ENCODE data around the gene TSPAN9.

Gene TSPAN9

DNA sequence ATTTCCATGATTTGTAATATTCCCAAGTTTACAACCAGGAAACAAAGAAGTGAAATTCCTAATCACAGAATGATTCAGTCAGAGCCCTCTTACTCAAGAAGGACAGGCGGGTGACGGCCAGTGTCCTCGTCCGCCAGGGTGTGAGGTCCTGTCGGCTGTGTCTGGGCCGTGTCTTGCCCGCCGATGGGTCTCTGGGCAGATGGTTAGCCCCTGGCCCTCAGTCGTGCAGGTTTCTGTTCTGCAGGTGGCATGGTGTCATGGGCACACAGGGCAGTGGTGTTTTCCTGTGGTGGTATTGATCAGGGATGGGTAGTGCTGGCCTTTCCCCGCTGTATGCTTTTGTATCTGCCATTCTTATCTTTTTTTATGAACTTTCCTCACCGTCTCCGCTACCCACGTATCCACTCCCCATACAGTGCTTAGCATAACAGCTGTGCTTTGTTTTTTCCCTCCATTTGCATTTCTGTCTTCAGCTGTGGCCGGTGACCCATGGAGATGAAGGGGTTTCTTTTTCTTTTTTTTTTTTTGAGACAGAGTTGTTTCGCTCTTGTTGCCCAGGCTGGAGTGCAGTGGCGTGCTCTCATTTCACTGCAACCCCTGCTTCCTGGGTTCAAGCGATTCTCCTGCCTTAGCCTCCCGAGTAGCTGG is 100.7 kb downstream of the TSPAN9 start:
- no peak overlapping the region for H3K4me3 Mint-ChIP-seq
- ATAC-seq: no peak
- no peak overlapping the region for H3K27ac Mint-ChIP-seq
- H3K27me3 Mint-ChIP-seq: peaks cover 31% of the 10 kb centered on the region
- DNase-seq: no peak
- no peaks in the 10 kb centered on the region for H3K4me1 Mint-ChIP-seq
- H3K9me3 Mint-ChIP-seq: no peaks in the 10 kb centered on the region

DNA sequence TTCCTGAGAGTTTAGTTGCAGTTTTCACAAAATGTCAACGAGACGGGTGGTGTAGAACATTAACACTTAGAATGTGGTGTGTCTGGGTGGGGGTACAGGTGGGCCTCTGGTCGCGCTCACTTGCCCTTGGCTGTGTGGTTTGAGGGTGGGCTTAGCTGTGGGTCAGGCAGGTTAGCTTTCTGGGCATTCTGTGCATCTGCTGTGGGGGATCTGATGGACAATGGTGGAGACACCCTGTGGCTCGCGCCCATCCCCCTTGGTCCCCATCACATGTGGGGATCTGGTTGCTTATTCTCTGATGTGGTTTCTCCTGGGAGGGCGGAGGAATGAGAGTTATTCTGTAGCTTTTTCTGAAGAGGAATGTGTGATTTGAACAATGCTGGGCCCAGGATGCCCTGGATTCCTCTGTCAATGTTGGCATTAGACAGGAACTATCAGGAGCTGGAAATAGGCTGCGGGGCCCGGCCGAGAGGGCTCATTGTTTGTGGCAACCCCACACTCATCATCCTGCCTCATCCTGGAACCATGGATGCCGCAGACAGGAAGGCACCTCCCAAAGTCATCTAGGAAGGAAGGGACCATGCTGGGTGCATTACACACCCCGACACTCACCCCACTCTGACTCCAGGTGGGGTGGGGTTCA is 101.6 kb downstream of the TSPAN9 start:
- H3K9me3 Mint-ChIP-seq: no peaks in the 10 kb centered on the region
- H3K4me1 Mint-ChIP-seq: no peaks in the 10 kb centered on the region
- ATAC-seq: no peak
- no peak overlapping the region for H3K27ac Mint-ChIP-seq
- H3K4me3 Mint-ChIP-seq: no peak overlapping the region
- no peak for DNase-seq
- H3K27me3 Mint-ChIP-seq: peaks cover 32% of the 10 kb centered on the region

DNA sequence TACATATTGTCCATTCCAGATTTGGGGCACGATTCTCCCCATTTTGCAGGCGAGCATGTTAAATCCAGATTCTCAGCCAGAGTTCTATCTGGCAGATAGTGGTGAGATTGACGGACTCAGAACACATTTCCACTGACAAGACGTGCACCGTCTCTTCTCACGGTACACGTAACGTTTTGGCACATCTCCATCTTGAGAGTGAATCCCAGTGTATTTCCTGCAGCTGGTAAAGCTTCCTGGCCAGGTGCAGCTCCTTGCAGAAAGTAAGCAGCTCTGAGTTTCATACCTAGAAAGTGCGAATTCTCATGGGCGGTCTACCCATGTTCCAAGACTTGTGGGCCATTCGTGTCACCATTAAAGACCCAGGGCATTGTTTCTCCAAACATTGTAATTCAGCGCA is 102.6 kb downstream of the TSPAN9 start:
- H3K9me3 Mint-ChIP-seq: no peaks in the 10 kb centered on the region
- no peak overlapping the region for H3K27ac Mint-ChIP-seq
- H3K27me3 Mint-ChIP-seq: peaks cover 39% of the 10 kb centered on the region
- ATAC-seq (no peak), DNase-seq (no peak)
- H3K4me1 Mint-ChIP-seq: no peaks in the 10 kb centered on the region
- H3K4me3 Mint-ChIP-seq: no peak overlapping the region

DNA sequence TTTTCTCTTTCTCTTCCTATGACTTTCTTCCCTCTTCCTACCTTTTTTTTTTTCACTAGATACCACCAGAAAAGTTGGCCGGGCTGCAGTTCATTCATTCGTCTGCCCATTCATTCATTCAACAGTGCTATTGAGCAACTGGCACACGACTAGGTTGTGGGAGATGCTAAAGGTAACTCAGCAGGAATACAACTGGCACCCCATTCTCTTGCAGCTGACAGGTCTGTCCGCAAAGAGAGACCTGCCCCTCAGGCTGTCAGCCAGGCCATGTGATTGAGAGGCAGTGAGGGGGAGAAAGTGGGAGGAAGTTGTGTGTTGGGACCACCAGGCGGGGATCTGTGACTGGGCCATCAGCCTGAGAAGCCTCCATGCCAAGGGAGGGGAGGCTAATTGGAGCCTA is 105.2 kb downstream of the TSPAN9 start:
- Mint-ChIP-seq H3K27ac (peak overlapping the region in 1 of 2 donors; percentile 5), H3K9me3 (no peaks in the 10 kb centered on the region), H3K4me1 (peaks cover 12% of the 10 kb centered on the region), H3K27me3 (peaks cover 42% of the 10 kb centered on the region), H3K4me3 (no peak overlapping the region)
- ATAC-seq (no peak), DNase-seq (no peak)

DNA sequence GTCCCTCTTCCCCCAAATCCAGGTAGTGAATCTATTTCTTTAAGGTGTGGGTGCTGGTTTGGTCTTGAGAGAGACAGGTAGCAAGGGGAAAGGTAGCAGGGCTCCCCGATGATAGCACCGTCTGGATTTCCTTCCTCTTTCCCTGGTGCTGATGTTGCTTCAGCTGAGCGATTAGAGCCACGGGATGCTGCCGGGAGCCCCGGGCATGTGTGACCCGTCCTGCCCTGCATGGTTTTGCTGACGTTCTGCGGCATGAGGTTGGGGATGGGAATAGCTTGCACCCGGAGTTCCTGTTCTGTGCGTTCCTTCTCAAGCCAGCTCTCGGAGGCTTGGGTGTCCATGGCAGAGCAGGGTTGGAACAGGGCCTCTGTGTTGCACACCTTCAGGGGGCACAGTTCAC is 107.3 kb downstream of the TSPAN9 start:
- Mint-ChIP-seq H3K9me3 (no peaks in the 10 kb centered on the region), H3K27ac (no peak overlapping the region), H3K4me1 (peaks cover 12% of the 10 kb centered on the region), H3K27me3 (peaks cover 23% of the 10 kb centered on the region), H3K4me3 (no peak overlapping the region)
- ATAC-seq (no peak), DNase-seq (no peak)

DNA sequence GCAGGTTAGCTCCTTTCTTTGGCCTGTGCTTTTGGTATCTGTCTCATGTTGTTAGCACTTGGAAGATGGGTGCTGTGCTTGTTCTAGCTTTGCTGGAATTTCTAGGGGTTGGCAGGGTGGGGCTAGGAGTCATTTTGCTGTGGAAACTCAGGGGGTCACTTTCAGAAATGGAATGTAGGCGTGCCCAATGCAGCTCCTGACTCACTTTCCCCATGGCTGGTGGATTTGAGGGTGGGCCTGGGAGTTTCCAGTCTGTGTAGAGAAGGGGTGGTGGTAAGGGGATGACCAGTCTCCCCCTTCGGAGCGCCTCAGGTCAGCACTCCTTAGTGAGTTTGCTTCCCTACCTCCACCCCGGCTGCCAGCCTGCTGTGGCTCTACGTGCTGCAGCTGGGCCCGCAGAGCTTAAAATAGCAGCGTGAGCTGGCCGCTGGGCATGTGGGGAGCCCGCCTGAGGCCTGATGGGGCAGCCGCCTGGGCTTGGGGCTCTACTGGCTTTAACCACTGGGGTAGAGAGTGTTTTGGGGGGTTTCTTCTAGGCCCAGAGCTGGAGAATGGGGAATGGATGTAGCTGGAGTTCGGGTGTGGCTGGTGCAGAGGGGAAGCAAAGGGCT is 108.2 kb downstream of the TSPAN9 start:
- H3K9me3 Mint-ChIP-seq: no peaks in the 10 kb centered on the region
- H3K4me3 Mint-ChIP-seq: no peak overlapping the region
- no peak for DNase-seq
- H3K27me3 Mint-ChIP-seq: peaks cover 22% of the 10 kb centered on the region
- peak overlapping the region in 1 of 2 donors; percentile 28 for H3K27ac Mint-ChIP-seq
- H3K4me1 Mint-ChIP-seq: peaks cover 12% of the 10 kb centered on the region
- ATAC-seq: no peak

DNA sequence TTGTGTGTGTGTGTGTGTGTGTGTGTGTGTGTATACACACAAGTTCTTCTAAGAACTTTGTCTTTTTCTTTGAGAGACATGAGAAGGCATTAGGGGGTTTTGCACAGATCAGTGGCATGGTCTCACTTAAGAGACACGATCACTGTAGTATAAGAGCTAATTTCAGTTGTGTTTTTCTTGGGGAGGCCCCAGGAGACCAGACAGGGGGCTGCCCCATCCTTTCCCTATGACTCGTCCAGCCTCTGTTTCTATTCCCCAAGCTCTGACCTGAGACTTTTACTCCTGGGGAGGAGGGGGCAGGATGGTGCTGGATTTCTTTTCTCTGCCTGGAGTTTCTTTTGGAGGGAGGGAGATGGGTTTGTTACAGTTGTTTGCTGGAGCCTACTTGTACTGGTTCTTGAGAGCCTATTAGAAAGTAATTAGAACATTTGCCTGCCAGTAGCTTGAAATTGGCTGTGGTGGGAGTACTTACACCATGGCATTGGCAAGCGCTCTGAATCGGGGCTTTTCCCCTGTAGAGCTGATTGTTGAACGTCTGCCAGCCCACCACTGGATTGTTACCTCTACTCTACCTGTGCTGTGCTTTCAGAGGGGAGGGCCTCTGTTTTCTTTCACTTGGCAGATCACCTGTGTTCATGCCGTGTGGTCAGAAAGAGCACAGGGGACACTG is 109.5 kb downstream of the TSPAN9 start:
- H3K9me3 Mint-ChIP-seq: no peaks in the 10 kb centered on the region
- peaks cover 12% of the 10 kb centered on the region for H3K4me1 Mint-ChIP-seq
- H3K27ac Mint-ChIP-seq: no peak overlapping the region
- DNase-seq (no peak), ATAC-seq (peak; percentile 70)
- H3K4me3 Mint-ChIP-seq: no peak overlapping the region
- peaks cover 31% of the 10 kb centered on the region for H3K27me3 Mint-ChIP-seq

DNA sequence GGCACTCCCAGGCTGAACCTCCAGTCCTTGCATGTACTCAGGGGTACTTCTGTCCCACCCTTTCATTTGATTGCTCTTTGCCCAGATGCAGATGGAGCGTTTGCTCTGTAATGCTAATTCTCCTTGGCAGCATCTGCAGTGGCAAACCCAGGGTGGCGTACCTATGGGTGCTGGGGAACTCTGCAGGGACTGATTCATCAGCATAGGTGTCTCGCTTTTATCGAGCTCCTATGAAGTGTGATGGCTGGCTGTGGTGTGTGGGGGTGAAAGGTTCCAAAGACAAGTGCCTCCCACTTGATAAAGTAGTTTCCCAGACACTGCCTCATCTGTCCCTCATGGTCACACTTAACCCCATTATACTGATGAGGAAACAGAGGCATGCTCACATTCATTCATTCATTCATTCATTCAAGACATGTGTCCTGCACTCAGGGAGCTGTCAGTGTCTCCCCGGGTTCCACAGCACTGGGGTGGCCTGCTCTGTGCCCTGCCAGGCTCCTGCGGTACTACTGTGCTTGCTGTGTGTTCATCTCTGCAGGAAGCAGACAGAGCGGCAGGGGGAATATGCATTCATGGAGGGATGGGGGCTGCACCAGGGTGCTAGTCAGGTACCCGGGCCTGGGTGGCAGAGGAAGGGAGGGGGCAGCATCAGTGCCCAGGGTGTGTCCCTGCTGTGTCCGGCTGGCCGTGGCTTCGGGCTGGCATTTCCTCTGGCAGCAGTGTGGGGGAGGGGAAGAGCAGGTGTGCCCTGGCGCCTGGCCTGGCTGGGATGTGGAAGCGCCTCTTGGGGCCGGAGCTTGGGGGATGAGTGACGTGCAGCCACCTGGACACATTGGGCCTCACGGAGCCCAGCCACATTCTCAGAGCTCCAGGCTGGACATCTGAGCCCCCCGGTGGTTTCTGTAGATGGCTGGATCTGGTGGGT is 110.9 kb downstream of the TSPAN9 start:
- no peaks in the 10 kb centered on the region for H3K9me3 Mint-ChIP-seq
- peaks cover 30% of the 10 kb centered on the region for H3K27me3 Mint-ChIP-seq
- H3K4me1 Mint-ChIP-seq: peaks cover 12% of the 10 kb centered on the region
- peak overlapping the region in 1 of 2 donors; percentile 71 for H3K27ac Mint-ChIP-seq
- DNase-seq (no peak), ATAC-seq (no peak)
- no peak overlapping the region for H3K4me3 Mint-ChIP-seq

DNA sequence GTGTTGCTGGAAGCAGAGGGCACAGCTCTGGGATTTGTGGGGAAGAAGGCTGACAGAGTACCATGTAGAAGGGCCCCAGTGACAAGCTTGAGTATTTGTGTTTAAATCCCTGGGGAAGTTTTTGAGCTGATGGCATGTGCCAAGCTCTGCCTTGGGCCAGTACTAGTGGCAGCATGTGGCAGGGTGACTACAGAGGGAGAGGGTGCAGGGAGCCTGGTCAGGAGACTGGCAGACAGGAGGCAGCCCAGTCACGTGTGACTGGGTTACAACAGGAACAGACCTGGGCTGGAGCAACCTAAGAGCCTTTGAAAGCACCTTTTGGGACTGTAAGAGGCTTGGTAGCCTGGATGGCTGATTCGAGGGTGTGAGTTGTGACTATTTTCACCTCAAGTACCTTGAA is 112.1 kb downstream of the TSPAN9 start:
- Mint-ChIP-seq H3K27ac (no peak overlapping the region), H3K27me3 (peaks cover 27% of the 10 kb centered on the region), H3K4me3 (no peak overlapping the region), H3K9me3 (no peaks in the 10 kb centered on the region), H3K4me1 (peaks cover 12% of the 10 kb centered on the region)
- DNase-seq: no peak
- ATAC-seq: no peak

DNA sequence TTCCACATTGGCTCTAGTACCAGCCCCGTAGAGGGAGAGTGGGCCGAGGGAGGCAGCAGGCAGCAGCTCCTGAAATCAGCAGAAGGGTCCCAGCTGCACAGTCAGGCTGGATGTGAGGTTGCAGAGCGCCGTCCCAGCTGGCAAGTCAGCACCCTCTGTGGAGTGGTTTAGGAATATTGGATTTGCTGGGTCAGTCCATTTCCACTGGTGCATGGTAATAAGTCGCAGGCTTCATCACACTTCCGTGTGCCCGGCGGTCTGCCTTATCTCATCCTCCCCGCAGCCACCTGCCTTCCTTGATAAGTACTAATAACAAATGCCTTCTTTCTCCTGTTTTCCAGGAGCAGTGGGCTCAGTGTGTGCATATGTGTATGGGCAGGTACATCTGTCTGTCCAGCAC is 112.9 kb downstream of the TSPAN9 start:
- DNase-seq: no peak
- Mint-ChIP-seq H3K27me3 (peaks cover 20% of the 10 kb centered on the region), H3K4me3 (no peak overlapping the region)

DNA sequence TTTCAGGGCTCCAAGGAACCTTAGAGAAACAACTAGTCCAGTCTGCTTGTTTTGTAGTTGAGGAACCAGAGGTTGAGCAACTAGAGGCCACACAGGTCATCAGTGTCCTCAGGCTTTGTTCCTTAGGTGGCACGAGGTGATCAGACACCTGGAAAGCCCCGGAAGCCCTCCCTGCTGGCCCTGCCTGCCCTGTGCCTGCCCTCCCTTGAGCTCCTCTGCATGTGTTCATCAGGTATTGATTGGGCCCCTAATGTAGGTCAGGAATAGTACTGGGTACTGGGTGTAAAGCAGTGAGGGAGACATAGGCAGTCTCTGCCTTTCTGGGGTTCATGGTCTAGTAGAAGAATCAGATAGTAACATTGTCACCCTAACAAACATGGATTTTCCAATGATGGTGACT is 114.3 kb downstream of the TSPAN9 start:
- Mint-ChIP-seq H3K27ac (no peak overlapping the region), H3K27me3 (peaks cover 26% of the 10 kb centered on the region), H3K4me3 (no peak overlapping the region), H3K9me3 (no peaks in the 10 kb centered on the region), H3K4me1 (peaks cover 6% of the 10 kb centered on the region)
- ATAC-seq (no peak), DNase-seq (no peak)

More for the DNA sequence above, 112.9 kb downstream of the TSPAN9 start:
- Mint-ChIP-seq H3K4me1 (peaks cover 12% of the 10 kb centered on the region), H3K27ac (no peak overlapping the region), H3K9me3 (no peaks in the 10 kb centered on the region)
- ATAC-seq: no peak

DNA sequence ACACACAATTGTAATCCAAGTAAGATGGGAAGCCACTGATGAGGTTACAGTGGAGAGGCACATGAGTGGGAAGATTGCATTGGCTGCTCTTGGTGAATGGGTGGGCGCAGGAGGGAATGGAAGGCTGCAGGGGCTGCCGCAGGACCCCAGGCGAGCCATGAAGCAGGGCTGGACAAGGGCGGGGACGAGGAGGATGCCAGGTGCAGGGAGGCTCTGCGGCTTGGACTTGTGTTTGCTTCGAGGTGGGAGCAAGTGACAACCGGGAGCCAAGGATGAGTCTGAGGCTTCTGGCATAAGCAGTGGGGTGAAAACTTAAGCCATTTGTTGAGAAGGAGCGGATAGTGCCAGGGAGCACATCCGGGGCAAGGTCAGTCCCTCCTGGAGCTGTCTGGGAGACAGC is 115.0 kb downstream of the TSPAN9 start:
- no peak for ATAC-seq
- Mint-ChIP-seq H3K9me3 (no peaks in the 10 kb centered on the region), H3K4me3 (no peak overlapping the region), H3K27me3 (peaks cover 33% of the 10 kb centered on the region), H3K4me1 (no peaks in the 10 kb centered on the region), H3K27ac (no peak overlapping the region)
- no peak for DNase-seq

DNA sequence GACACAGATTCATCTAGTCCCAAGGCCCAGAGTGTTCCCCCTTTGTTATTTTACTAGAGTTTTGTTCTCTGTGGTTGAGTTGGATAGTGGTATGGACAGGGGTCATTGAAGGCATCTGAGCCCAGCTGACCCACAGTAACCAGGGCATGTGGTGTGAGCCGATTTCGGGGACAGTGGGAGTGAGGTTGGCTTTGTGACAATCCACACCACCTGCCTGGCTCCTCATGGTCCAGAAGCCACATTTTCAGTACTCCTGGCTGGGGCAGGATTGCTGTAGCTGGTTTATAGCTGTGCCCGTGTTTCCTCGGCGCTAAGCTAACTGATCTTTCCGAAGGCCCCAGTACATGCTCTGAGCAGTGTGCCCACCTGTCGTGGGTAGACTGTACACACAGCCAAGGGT is 116.0 kb downstream of the TSPAN9 start:
- Mint-ChIP-seq H3K4me1 (no peaks in the 10 kb centered on the region), H3K4me3 (no peak overlapping the region), H3K27ac (peak overlapping the region in 1 of 2 donors; percentile 29), H3K9me3 (no peaks in the 10 kb centered on the region), H3K27me3 (peaks cover 35% of the 10 kb centered on the region)
- DNase-seq (no peak), ATAC-seq (no peak)

DNA sequence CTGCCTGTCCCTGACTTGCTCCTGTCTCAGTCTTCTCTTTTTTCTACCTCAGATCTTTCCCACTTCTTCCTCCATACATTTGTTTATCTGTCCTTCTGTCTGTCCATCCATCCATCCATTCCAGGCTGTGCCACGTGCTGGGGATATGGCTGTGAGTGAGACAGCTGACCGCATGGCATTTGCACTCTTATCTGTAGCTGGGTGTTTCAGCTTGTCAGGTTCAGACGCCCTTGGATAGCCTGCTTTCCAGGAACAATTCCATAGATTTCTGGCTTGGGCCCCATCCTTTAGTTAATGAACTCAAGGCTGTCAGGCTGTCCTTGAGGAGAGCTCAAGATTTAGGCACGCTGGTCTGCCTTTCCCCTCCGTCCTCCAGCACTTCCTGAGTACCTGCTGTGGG is 116.6 kb downstream of the TSPAN9 start:
- DNase-seq (no peak), ATAC-seq (no peak)
- H3K9me3 Mint-ChIP-seq: no peaks in the 10 kb centered on the region
- H3K4me3 Mint-ChIP-seq: no peak overlapping the region
- no peaks in the 10 kb centered on the region for H3K4me1 Mint-ChIP-seq
- peaks cover 37% of the 10 kb centered on the region for H3K27me3 Mint-ChIP-seq
- H3K27ac Mint-ChIP-seq: no peak overlapping the region

DNA sequence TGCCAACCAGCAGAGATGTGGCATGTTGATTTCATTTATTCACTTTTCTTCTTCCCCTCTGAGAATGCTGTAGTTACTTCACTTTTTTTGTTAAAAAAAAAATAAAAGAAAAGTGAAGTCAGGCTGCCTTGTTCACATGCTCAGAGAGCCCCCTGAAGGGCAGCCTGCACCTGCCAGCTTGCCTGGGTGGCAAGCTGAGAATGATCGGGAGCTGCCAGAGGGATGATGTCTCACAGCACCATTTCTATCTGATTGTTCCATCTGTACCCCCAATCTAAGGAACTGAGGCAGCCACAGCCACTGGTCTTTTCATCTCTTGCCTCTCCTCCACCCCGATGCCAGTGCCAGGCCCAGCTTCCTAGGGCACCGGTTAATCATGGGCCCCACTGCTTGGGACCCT is 118.2 kb downstream of the TSPAN9 start:
- Mint-ChIP-seq H3K9me3 (no peaks in the 10 kb centered on the region), H3K27me3 (peaks cover 50% of the 10 kb centered on the region), H3K4me1 (peaks cover 11% of the 10 kb centered on the region), H3K4me3 (no peak overlapping the region), H3K27ac (peak overlapping the region in 1 of 2 donors; percentile 51)
- no peak for DNase-seq
- ATAC-seq: no peak
